ENCODE results near the gene B4GALNT3. TPM values are rescaled to one million over a fixed set of nuclear protein-coding genes. Genes with fewer than 3 reads are reported as not detected.

The B4GALNT3 gene
- total and polyA plus RNA-seq, 2 of the 13 experiments (the other 11 are each of a cell fraction or from before 2014, with no cell fraction given): 3.2 to 4.4 TPM

GRCh38 chr12:569803-570434 is 110.2 kb downstream of the B4GALNT3 start (continued):
- 0 out of 2 replicates have a peak, but pooled peaks have one; percentile 54 for TF ChIP-seq ZNF503 (CRISPR knock-in tag; IDR thresholded peaks at IDR 0.05)
- 0 out of 2 replicates have a peak, but pooled peaks have one; percentile 35 for TF ChIP-seq SIN3B (IDR thresholded peaks at IDR 0.05; ENCODE audit: low read length)
- TF ChIP-seq, protein P1, sequence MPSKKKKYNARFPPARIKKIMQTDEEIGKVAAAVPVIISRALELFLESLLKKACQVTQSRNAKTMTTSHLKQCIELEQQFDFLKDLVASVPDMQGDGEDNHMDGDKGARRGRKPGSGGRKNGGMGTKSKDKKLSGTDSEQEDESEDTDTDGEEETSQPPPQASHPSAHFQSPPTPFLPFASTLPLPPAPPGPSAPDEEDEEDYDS (CRISPR knock-in tag; IDR thresholded peaks at IDR 0.05): peak; percentile 47; the same call in 1 of the 2 replicates
- TF ChIP-seq KDM5A (IDR thresholded peaks at IDR 0.05; ENCODE audit: borderline replicate concordance, low read length): 0 out of 2 replicates have a peak, but pooled peaks have one; percentile 42
- peak; percentile 75 for TF ChIP-seq THAP11 (CRISPR knock-in tag; IDR thresholded peaks at IDR 0.05)
- TF ChIP-seq RBM39 (IDR thresholded peaks at IDR 0.05; ENCODE audit: low read depth, low read length, poor library complexity, severe bottlenecking): peak; percentile 20
- TF ChIP-seq TCF7L2 (IDR thresholded peaks at IDR 0.05; ENCODE audit: low read depth, low read length): no peak
- peak; percentile 27; the same call in 1 of the 2 replicates for TF ChIP-seq SP5 (CRISPR knock-in tag; IDR thresholded peaks at IDR 0.05; ENCODE audit: borderline replicate concordance, low read depth)
- TF ChIP-seq SETDB1 (CRISPR knock-in tag; IDR thresholded peaks at IDR 0.05; ENCODE audit: borderline replicate concordance): no peak
- no peak for TF ChIP-seq HOXA7 (CRISPR knock-in tag; IDR thresholded peaks at IDR 0.05)
- TF ChIP-seq ARID2 (CRISPR knock-in tag; IDR thresholded peaks at IDR 0.05; ENCODE audit: borderline replicate concordance): no peak
- TF ChIP-seq ZNF253 (CRISPR knock-in tag; IDR thresholded peaks at IDR 0.05; ENCODE audit: borderline replicate concordance): no peak
- no peak for TF ChIP-seq IKZF4 (CRISPR knock-in tag; IDR thresholded peaks at IDR 0.05; ENCODE audit: borderline replicate concordance, low read depth, not compliant biosample characterization)
- 0 out of 2 replicates have a peak, but pooled peaks have one; percentile 53 for TF ChIP-seq SNAPC4 (CRISPR knock-in tag; IDR thresholded peaks at IDR 0.05)
- peak; percentile 52; the same call in 1 of the 2 replicates for TF ChIP-seq KDM1A (CRISPR knock-in tag; IDR thresholded peaks at IDR 0.05)
- no peak for TF ChIP-seq LBX2 (CRISPR knock-in tag; IDR thresholded peaks at IDR 0.05; ENCODE audit: borderline replicate concordance)
- peak; percentile 57 for TF ChIP-seq KMT2B (CRISPR knock-in tag; IDR thresholded peaks at IDR 0.05)
- peak; percentile 1; the same call in 1 of the 2 replicates for TF ChIP-seq ZC3H13 (CRISPR knock-in tag; IDR thresholded peaks at IDR 0.05)
- TF ChIP-seq ZSCAN20 (CRISPR knock-in tag; IDR thresholded peaks at IDR 0.05; ENCODE audit: borderline replicate concordance): peak; percentile 57
- peak; percentile 65; the same call in 1 of the 2 replicates for TF ChIP-seq MYPOP (CRISPR knock-in tag; IDR thresholded peaks at IDR 0.05)
